Panc1 (cell line): Measurements from ENCODE around the gene FHIT. TPM values are rescaled to one million over a fixed set of nuclear protein-coding genes. Genes with fewer than 3 reads are reported as not detected.

ENCODE experiments used
- ATAC-seq: fragments of 200-7000 bp; cut with Tn5 transposase; 2 replicates; pipeline ENCODE4 v1.9.1; 2020; ENCODE audit warnings: mild to moderate bottlenecking, moderate library complexity
- BruUV-seq: library from RNA; stranded (reverse); fragments of 400-500 nt; replicated peaks from 2 replicates; lab custom pipeline; 2021; lab: Mats Ljungman, UMichigan
- CTCF ChIA-PET: fragments of 300-600 bp; sonication (Branson Sonifier 250); formaldehyde crosslinking; loops from one replicate; lab custom pipeline; 2022; ENCODE audit warnings: antibody characterized with exemption; lab: Charles Lee
- POLR2A ChIA-PET: fragments of 300-600 bp; sonication (Branson Sonifier 250); formaldehyde crosslinking; loops from one replicate; lab custom pipeline; 2022; ENCODE audit warnings: antibody characterized with exemption; lab: Charles Lee
- DNase-seq: peaks from one replicate; pipeline ENCODE4 v3.0.0-alpha.2; 2010; ENCODE audit warnings: low read depth, low spot score
- H3K27ac ChIP-seq: 2 replicates; pipeline ENCODE4 v1.5.1; 2011; ENCODE audit warnings: mild to moderate bottlenecking, low read length, inconsistent platforms
- H3K27me3 ChIP-seq: fragments of 200-500 bp; sonication (Bioruptor generic); 2 replicates; pipeline ENCODE4 v1.6.0; 2014; ENCODE audit warnings: low read length, inconsistent platforms; ENCODE audit not compliant: control insufficient read depth, insufficient read depth
- H3K36me3 ChIP-seq: fragments of 200-500 bp; sonication (Bioruptor generic); 2 replicates; pipeline ENCODE4 v1.5.1; 2014; ENCODE audit warnings: inconsistent platforms, mild to moderate bottlenecking, low read length, moderate library complexity; ENCODE audit not compliant: control insufficient read depth, insufficient read depth
- H3K4me1 ChIP-seq: 2 replicates; pipeline ENCODE4 v1.5.1; 2011; ENCODE audit warnings: inconsistent platforms, mild to moderate bottlenecking, low read length, moderate library complexity; ENCODE audit not compliant: control insufficient read depth, insufficient read depth
- H3K4me3 ChIP-seq, 2 experiments: 2 replicates each; pipeline ENCODE4 v1.5.1; 2011 to 2012; ENCODE audit warnings: low read depth in 2 of 2, low read length in 2 of 2, mild to moderate bottlenecking in 2 of 2, inconsistent platforms in 1 of 2, moderate library complexity in 1 of 2
- H3K9me3 ChIP-seq: fragments of 200-500 bp; sonication (Bioruptor generic); 2 replicates; pipeline ENCODE4 v1.5.1; 2014; ENCODE audit warnings: low read depth, mild to moderate bottlenecking, inconsistent platforms, low read length, moderate library complexity; ENCODE audit not compliant: control insufficient read depth, insufficient read depth
- POLR2AphosphoS5 ChIP-seq: IDR thresholded peaks from 2 replicates; pipeline ENCODE4 v1.6.1; 2012; ENCODE audit warnings: mild to moderate bottlenecking, low read depth, low read length, moderate library complexity
- SIN3A ChIP-seq: IDR thresholded peaks from 2 replicates; pipeline ENCODE4 v1.6.1; 2012; ENCODE audit warnings: low read depth, mild to moderate bottlenecking, low read length, moderate library complexity, borderline replicate concordance; ENCODE audit not compliant: insufficient read depth
- TCF7L2 ChIP-seq: IDR thresholded peaks from 2 replicates; pipeline ENCODE4 v1.6.1; 2011; ENCODE audit warnings: mild to moderate bottlenecking, low read depth, low read length, inconsistent platforms
- in situ Hi-C: cut with HindIII; loops from 2 replicates; pipeline ENCODE4 v1.10.0; 2016; ENCODE audit warnings: low sequenced_read_pairs, low pct_unique_long_range_greater_than_20kb
- intact Hi-C: fragments of 100-400 bp; cut with micrococcal nuclease; formaldehyde crosslinking; loops from one replicate; pipeline ENCODE4 v1.10.0; 2022; ENCODE audit not compliant: unreplicated experiment
- total RNA-seq: library from RNA; stranded (reverse); gene quantifications from one replicate; pipeline ENCODE4 v1.2.1, GENCODE V29; 2021; ENCODE audit not compliant: unreplicated experiment
- TF ChIP-seq, protein P1 (sequence below): fragments of 450-650 bp; IDR thresholded peaks from 2 replicates; pipeline ENCODE4 v1.5.1; 2017; ENCODE audit warnings: mild to moderate bottlenecking
- TF ChIP-seq, protein P2 (sequence below), 2 experiments: IDR thresholded peaks; 2 replicates each; pipeline ENCODE4 v1.6.1; 2011 to 2012; ENCODE audit warnings: low read depth in 2 of 2, control low read depth in 1 of 2, low read length in 1 of 2, mild to moderate bottlenecking in 1 of 2, moderate library complexity in 1 of 2; ENCODE audit not compliant: insufficient read depth in 1 of 2

FHIT gene
- total RNA-seq, 1 experiment from 2014 or later = 2.2 TPM

DNA sequence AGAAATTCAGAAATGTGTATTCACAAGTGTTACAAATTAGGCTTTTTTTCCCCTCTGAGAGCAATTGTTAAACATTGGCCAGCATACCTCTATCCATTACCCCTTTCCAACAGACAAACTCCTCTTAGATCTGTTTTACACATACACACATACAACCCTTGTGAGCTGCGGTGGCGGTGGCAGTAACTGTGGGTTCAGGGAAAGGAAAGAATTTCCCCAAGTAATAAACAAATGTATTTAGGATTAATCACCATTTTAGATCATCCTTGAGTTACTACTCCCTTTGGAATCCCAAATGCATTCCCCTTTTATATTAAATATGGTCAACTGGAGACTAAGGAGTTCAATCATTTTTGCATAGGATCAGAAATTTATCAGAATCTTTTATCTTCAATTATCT, 667.0 kb downstream of the FHIT start:
- H3K27ac ChIP-seq = no peak overlapping the region
- in situ Hi-C loops (no loop called here), intact Hi-C loops (no loop called here)
- H3K9me3 ChIP-seq = no peaks in the 10 kb centered on the region
- no peaks in the 10 kb centered on the region for H3K4me1 ChIP-seq
- H3K27me3 ChIP-seq = no peaks in the 10 kb centered on the region
- POLR2A ChIA-PET = no interaction called here
- H3K36me3 ChIP-seq = no peaks in the 10 kb centered on the region; the same call in 1 of the 2 replicates
- no peak for ATAC-seq
- no peak for DNase-seq
- CTCF ChIA-PET = no interaction called here
- BruUV-seq = no TSS peak
- TF ChIP-seq, protein P1, sequence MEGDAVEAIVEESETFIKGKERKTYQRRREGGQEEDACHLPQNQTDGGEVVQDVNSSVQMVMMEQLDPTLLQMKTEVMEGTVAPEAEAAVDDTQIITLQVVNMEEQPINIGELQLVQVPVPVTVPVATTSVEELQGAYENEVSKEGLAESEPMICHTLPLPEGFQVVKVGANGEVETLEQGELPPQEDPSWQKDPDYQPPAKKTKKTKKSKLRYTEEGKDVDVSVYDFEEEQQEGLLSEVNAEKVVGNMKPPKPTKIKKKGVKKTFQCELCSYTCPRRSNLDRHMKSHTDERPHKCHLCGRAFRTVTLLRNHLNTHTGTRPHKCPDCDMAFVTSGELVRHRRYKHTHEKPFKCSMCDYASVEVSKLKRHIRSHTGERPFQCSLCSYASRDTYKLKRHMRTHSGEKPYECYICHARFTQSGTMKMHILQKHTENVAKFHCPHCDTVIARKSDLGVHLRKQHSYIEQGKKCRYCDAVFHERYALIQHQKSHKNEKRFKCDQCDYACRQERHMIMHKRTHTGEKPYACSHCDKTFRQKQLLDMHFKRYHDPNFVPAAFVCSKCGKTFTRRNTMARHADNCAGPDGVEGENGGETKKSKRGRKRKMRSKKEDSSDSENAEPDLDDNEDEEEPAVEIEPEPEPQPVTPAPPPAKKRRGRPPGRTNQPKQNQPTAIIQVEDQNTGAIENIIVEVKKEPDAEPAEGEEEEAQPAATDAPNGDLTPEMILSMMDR = no peak
- TF ChIP-seq POLR2AphosphoS5 (no peak), TCF7L2 (no peak), SIN3A (no peak)
- TF ChIP-seq, protein P2, sequence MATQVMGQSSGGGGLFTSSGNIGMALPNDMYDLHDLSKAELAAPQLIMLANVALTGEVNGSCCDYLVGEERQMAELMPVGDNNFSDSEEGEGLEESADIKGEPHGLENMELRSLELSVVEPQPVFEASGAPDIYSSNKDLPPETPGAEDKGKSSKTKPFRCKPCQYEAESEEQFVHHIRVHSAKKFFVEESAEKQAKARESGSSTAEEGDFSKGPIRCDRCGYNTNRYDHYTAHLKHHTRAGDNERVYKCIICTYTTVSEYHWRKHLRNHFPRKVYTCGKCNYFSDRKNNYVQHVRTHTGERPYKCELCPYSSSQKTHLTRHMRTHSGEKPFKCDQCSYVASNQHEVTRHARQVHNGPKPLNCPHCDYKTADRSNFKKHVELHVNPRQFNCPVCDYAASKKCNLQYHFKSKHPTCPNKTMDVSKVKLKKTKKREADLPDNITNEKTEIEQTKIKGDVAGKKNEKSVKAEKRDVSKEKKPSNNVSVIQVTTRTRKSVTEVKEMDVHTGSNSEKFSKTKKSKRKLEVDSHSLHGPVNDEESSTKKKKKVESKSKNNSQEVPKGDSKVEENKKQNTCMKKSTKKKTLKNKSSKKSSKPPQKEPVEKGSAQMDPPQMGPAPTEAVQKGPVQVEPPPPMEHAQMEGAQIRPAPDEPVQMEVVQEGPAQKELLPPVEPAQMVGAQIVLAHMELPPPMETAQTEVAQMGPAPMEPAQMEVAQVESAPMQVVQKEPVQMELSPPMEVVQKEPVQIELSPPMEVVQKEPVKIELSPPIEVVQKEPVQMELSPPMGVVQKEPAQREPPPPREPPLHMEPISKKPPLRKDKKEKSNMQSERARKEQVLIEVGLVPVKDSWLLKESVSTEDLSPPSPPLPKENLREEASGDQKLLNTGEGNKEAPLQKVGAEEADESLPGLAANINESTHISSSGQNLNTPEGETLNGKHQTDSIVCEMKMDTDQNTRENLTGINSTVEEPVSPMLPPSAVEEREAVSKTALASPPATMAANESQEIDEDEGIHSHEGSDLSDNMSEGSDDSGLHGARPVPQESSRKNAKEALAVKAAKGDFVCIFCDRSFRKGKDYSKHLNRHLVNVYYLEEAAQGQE (IDR thresholded peaks at IDR 0.05; ENCODE audit: insufficient read depth in 1 of 2, low read depth in 2 of 2, low read length in 1 of 2) = no peak
- H3K4me3 ChIP-seq = no peak overlapping the region

DNA sequence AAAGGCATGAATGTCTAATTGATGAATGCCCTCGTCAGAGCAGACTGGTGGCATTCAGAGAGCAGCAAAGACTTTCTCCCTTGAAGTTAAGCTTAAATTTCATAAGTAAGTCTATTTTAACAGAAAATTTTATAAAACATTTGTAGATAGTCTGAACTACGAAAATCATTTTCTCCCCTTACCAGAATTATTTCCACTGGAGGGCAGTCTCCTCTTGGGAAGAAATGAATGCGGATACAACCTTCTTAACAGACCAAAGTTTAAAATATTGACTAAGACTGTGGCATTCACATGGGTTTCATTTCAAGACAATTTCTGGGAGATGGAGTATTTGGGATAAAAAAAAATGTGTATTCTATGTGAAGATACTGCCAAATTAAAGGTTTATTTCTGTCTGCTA, 669.0 kb downstream of the FHIT start:
- Histone ChIP-seq H3K27me3 (no peaks in the 10 kb centered on the region), H3K27ac (no peak overlapping the region), H3K4me3 (no peak overlapping the region), H3K9me3 (no peaks in the 10 kb centered on the region), H3K4me1 (no peaks in the 10 kb centered on the region), H3K36me3 (no peaks in the 10 kb centered on the region; the same call in 1 of the 2 replicates)
- BruUV-seq = no TSS peak
- ATAC-seq (no peak), DNase-seq (no peak)
- POLR2A ChIA-PET = no interaction called here
- intact Hi-C loops (no loop called here), in situ Hi-C loops (no loop called here)
- TF ChIP-seq SIN3A (no peak), POLR2AphosphoS5 (no peak)
- TF ChIP-seq, protein P2 (IDR thresholded peaks at IDR 0.05; ENCODE audit: insufficient read depth in 1 of 2, low read depth in 2 of 2, low read length in 1 of 2) = no peak
- CTCF ChIA-PET = no interaction called here
